Measurements from ENCODE around the gene NLRP11.

Gene NLRP11

DNA sequence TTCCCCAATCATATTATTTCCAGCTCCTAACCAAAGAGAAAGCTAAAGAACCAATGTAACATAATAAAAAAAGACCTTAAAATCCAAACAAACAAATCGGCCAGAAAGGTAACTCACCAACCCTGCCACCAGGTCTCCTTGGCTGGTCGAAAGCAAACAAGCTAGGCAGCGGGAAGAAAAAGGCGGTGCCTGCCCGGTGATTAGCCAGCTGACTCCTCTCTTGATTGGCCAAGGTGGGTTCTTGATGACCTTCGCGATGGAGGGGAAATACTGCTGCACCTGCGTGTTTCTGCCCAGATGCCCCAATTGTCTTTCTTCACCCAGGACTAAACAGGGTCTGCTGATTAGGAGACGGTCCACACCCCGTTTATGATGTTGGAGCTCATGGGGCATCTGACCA lies at the start of gene NLRP11:
Gene NLRP11, minus strand, starts transcription at position 154 of the 400 bp plus-strand sequence. CDS start 13,825 bp downstream, outside the sequence.
- DNase-seq: no peak

DNA sequence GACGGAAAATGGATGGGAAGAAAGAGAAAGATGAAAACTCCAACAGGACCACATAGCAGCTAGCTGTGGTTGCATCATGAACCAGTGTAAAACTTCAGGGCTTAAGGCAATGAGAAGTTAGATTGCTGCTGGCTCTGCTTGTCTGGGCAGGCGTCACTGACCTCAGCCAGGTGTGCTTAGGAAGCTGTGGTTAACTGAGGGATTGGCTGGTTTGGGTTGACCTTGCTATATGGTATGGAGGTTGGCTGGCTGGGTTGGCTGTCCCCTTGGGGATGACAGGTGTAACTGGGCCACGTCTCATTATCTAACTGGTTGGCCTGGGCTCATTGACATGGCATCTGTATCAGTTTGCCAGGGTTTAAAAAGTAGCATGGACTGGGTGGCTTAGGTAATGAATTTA lies 45.4 kb upstream of the NLRP11 start:
- no peak for DNase-seq

DNA sequence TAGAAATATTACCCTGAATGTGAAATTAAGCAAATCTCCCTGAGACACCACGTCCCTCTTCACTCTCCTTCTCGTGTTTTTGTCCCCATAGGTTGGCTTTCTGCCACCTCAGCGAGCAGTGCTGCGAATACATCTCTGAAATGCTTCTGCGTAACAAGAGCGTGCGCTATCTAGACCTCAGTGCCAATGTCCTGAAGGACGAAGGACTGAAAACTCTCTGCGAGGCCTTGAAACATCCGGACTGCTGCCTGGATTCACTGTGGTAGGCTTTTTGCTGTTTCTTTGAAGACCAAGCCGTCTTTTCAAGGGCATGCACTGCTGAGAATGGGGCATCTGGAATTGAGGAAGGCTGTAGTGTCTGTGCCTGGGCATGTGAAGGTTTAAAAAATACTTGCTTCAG lies 38.9 kb upstream of the NLRP11 start:
- DNase-seq: no peak

DNA sequence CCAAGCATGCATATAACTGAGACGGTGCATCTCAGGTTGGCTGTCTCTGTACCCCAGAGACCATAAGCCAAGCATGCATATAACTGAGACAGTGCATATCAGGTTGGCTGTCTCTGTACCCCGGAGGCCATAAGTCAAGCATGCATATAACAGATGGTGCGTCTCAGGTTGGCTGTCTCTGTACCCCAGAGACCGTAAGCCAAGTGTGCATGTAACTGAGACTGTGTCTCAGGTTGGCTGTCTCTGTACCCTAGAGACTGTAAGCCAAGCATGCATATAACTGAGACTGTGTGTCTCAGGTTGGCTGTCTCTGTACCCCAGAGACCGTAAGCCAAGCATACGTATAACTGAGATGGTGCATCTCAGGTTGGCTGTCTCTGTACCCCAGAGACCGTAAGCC lies 35.3 kb upstream of the NLRP11 start:
- DNase-seq: no peak

DNA sequence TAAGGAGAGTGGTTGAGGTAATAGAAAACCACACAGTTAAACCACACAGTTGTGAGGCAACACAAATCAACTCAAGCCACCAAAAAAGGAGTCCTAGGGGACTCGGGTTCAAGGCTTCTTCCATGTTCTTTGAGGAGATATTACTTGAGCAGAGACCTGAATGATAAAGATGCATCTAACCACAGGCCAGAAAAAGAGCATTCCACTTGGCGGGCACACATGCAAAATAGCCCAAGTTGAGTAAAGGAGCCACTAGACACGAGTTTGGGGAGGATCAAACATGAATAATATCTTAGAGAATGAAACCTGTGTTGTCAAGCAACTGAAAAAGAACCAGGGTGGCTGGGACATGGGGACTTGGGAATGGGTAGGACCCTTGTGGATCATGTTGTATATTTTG lies 34.7 kb upstream of the NLRP11 start:
- DNase-seq: no peak

DNA sequence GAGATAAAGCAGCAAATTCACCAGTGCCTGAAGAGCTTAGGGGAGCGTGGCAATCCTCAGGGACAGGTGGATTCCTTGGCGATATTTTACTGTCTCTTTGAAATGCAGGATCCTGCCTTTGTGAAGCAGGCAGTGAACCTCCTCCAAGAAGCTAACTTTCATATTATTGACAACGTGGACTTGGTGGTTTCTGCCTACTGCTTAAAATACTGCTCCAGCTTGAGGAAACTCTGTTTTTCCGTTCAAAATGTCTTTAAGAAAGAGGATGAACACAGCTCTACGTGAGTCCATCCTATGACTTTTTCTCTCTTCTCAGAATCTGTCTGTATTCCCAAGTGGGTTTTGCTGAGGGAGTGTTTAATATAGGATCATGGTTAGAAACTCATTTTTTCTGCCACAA lies 27.2 kb upstream of the NLRP11 start:
- DNase-seq: no peak

DNA sequence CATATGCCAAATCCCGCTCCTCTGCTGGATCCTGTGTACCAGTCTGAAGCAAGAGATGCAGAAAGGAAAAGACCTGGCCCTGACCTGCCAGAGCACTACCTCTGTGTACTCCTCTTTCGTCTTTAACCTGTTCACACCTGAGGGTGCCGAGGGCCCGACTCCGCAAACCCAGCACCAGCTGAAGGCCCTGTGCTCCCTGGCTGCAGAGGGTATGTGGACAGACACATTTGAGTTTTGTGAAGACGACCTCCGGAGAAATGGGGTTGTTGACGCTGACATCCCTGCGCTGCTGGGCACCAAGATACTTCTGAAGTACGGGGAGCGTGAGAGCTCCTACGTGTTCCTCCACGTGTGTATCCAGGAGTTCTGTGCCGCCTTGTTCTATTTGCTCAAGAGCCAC lies 26.6 kb upstream of the NLRP11 start:
- DNase-seq: no peak

DNA sequence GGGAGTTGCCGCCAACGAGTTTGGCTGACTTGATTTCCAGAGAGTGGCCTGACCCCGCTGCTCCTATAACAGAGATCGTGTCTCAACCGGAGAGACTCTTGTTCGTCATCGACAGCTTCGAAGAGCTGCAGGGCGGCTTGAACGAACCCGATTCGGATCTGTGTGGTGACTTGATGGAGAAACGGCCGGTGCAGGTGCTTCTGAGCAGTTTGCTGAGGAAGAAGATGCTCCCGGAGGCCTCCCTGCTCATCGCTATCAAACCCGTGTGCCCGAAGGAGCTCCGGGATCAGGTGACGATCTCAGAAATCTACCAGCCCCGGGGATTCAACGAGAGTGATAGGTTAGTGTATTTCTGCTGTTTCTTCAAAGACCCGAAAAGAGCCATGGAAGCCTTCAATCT lies 26.2 kb upstream of the NLRP11 start:
- no peak for DNase-seq

DNA sequence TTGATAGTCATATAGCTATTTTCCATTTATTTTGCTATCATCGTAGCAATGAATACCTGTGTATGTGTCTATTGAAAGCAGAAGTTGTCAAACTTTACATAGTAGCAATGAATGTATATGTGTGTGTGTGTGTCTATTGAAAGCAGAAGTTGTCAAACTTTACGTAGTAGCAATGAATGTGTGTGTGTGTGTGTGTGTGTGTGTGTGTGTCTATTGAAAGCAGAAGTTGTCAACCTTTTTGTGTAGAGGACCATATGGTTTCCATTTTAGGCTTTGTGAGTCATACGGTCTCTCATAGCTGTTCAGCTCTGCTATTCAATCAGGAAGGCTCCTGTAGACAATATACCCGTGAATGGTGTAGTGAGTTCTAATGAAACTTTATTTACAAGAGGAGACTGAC lies 25.4 kb upstream of the NLRP11 start:
- DNase-seq: peak; percentile 35

DNA sequence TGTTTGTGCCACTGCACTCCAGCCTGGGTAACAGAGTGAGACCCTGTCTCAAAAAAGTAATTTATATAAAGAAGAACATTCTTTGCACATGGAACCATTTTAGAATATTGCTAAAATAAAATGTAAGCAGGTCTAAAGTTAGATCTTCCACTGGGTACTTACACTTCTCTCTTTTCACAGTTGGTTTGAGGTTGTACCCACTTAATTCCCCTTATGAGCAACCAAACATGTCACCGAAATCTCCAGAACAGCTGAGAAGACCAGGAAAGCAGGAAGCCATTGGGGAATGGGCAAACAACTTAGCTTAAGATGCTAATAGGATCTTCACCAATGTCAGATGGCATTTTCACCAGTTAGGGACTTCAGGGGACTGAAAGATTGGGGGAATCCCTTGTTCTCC lies 23.4 kb upstream of the NLRP11 start:
- no peak for DNase-seq

DNA sequence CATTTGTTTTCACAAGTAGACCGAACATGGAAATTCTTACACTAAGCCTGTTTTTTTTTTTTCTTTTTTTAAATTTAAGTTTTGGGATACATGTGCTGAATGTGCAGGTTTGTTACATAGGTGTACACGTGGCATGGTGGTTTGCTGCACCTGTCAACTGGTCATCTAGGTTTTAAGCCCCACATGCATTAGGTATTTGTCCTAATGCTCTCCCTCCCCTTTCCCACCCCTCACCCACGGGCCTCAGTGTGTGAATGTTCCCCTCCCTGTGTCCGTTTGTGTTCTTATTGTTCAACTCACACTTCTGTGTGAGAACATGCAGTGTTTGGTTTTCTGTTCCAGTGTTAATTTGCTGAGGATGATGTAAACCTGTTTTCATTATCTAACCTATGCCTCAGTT lies 7.1 kb upstream of the NLRP11 start:
- DNase-seq: no peak

DNA sequence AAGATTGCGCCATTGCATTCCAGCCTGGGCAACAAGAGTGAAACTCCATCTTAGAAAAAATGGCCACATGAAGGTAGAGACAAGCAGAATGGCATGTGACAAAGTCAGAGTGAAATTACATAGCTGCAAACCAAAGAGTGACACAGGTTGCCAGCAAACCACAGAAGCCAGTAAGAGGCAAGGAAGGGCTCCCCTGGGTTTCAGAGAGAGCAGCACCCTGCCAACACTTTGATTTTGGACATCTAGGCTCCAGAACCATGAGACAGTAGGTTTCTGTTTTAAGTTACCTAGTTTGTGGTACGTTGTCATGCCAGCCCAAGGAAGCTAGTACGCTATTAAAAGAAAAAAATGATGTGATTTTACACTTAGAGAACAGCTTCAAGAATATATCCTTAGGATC lies 6.5 kb upstream of the NLRP11 start:
- DNase-seq: no peak

DNA sequence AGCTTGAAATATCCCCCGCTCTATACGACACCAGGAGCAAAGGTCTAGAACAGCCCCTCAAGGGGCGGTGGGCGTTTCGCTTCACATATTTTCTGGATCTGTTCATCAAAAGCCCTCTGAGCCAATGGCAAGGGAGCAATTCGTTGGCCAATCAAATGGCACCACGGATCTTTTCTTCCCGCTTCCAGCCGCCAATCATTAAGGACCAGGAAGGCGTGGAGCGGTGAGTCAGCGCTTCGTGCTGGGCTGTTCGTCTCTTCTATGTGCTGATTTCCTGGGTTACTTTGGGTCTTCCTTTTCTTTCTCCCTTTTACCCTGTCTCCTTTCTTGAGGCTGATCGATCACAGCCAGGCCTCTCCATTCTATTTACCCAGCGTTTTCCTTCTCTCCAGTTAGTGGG lies 4.5 kb upstream of the NLRP11 start, which contains the start of gene NLRP4:
Gene NLRP4, plus strand, starts transcription at position 201 of the 400 bp plus-strand sequence. CDS start 15,541 bp downstream, outside the sequence.
- DNase-seq: no peak

DNA sequence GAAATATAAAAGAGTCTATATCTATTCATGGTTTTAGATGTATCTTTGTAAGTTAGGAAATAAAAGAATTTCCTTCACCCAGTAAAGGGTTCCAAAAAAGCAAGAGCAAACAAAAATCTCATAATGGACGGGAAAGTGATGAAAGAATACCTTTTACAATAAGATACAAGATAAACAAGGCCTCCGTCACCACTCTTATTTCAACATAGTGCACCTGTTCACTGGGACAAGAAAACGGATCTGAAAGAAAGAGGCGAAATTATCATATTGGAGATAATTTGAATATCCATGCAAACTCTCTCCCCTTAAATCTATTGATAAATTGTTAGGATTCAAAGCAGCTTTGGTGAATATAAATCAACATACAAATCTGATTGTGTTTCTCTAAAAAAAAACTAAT lies 877 bp upstream of the NLRP11 start:
- DNase-seq: no peak

DNA sequence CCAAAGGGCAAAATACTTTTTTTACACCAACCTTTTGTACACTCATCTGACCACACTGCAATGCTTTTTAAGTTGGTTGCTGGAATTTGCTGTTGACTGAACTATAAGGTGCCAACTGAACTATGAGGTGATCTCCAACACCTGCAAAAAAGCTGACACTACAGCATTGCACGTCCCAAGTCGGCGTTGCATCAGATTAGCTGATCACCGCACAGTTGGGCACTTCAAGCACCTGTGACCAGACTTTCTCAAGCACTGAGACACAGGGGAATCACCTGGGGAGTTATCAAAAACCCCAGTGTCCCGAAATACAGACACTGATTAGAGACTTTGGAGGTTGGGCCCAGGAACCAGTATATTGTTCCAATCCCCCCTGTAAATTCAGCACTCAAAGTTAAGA lies 1.1 kb downstream of the NLRP11 start:
- DNase-seq: no peak

DNA sequence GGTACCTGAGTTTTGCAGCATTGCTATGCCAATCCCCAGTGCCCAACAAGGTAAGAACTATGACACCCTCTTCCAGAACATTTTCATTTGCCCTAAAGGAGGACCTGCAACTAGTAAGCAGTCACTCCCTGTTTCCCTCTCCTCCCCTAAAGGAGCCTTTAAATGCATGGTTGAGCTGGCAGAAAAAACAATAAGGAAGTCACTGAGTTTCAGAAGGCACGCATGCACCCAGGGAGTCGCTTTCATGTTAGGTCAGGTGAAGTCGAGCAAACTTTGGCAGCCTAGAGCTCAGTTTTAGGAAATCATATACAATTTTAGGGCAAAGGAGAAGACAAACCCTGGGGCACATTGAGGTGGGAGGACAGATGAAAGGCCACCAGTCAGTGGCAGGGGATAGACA lies 11.8 kb downstream of the NLRP11 start:
- DNase-seq: no peak

DNA sequence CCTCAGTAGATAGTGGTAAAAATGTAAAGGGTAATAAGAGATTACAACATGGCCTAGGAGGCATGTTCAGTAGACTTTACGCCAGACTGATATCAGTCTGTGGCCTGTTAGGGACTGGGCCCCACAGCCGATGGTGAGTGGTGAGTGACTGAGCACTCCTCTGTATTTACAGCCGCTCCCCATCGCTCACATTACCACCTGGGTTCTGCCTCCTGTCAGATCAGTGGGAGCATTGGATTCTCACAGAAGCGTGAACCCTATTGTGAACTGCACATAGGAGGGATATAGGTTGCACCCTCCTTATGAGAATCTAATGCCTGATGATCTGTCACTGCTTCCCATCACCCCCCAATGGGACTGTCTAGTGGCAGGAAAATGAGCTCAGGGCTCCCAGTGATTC lies 17.9 kb downstream of the NLRP11 start:
- DNase-seq: no peak

DNA sequence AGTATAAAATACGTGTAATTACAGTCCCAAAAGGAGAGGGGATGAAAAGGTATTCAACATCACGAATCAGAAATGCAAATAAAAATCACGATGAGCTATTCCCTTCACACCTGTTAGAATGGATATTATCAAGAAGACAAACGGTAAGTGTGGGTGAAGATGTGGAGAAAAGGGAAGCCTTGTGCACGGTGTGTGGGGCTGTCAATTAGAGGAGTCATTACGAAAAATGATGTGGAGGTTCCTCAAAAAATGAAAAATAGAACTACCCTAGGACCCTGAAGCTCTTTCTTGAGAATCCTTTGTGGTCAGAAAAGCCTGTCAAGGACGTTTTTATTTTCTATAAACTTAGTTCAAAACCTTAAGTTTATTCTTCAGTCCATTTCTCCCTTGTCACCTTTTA lies 19.4 kb downstream of the NLRP11 start:
- no peak for DNase-seq

DNA sequence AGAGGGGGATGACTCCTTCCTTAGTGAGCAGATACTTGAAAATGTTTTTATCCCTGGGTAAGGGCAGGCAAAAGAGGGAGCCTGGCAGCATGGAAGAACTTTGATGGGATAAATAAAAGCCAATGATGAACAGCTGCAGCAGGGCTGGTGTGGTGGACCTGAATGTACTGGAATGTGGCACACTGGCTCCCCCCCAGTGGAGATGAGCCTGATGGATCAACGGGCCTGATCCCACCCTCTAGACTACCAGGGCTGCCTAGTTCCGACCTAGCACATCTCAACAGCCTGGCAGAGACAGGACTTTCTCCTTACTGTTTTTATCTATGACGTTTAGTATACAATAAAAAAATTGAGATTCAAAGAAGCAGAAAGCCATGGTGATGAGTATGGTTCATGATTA lies 20.5 kb downstream of the NLRP11 start:
- no peak for DNase-seq

DNA sequence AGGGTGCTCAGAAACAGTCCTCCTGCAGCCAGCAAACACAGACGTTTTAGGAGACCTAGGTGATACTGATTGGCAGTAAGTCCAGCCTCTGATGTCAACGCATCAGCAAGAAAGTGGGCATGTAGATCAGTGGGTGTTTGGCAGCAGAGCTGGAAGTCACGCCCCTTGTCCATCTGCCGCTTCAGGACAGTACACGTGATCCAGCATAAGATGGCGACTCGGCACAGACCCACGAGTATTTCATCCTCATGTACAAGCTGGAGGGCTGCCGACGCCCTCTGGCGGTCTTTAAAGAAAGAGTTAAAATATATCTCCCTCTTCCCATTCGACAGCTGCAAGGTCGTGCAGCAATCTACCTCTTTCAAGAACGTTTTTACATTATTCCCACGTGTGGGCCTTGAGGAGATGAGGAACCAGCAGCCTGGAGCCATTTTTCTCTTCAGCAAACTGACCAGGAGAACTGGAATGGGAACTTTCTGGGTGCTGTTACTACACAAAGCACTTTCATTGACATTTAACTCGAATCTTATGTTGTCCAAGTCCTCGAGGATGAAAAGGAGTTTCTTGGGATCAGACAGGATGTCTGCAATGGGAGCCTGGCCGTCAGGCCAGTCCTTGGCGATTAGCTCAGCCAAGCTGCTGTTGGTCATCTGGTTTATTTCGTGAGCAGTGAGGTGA lies 22.3 kb downstream of the NLRP11 start:
- DNase-seq: peak; percentile 53

DNA sequence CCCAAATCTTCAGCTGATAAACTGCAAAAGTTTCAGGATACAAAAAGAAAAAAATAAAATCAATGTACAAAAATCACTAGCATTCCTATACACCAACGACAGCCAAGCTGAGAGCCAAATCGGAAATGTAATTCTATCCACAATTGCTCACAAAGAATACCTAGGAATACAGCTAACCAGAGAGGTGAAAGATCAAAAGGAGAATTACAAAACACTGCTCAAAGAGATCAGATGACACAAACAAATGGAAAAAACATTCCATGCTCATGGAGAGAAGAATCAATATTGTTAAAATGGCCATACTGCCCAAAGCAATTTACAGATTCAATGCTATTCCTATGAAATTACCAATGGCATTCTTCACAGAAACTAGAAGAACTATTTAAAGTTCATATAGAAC lies 29.5 kb downstream of the NLRP11 start:
- DNase-seq: no peak

DNA sequence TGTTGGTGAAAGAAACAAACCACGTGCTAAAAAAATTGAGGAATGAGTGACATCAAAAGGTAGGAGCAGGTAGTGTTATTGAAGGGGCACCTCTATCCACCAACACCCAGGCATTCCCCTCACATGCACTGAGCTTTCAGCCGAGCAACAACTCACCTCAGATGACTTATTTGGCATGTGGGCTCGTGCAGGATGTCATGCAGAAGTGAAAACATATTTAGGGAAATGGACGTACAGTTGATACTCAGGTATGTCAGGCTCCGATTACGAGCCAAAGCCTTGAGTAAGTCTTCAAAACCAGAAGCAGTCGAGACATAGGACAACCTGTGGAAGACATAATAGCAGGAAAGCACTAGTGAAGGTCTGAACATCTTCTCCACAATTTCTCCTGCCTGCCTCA lies 30.4 kb downstream of the NLRP11 start:
- DNase-seq: no peak

DNA sequence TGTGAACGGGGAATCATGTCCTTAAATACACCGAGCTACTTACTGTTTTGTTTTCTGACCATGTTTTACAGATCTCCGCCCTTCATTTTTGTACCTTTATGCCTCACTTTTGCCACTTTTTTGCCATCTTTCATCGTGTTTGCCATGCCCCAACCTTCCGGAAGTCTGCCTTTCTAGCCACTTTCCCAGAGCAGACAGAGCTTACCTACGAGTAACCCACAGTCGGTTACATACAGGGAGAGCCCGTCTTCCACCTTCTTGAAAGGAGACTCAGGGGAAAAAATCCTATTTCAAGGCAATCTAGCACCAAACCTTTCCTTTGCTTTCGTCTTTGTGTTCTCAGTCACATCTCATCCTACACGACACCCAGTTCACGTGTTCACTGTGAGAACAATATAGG lies 36.8 kb downstream of the NLRP11 start:
- DNase-seq: no peak

DNA sequence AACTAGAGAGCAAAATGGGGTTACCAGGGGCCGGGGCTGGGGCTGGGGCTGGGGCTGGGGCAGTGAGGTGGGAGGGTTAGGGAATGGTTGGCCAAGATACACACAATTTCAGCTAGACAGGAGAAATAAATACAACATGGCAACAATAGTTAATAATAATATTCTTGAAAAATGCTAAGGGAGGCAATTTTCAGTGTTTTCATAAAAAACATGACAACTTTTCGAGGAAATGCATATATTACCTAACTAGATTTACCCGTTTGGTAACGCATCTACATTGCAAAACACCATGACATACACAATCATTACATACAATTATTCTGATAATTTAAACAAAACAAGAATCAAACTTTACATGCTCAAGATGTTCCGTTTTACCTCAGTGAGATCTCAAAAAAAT lies 50.7 kb downstream of the NLRP11 start:
- DNase-seq: no peak

DNA sequence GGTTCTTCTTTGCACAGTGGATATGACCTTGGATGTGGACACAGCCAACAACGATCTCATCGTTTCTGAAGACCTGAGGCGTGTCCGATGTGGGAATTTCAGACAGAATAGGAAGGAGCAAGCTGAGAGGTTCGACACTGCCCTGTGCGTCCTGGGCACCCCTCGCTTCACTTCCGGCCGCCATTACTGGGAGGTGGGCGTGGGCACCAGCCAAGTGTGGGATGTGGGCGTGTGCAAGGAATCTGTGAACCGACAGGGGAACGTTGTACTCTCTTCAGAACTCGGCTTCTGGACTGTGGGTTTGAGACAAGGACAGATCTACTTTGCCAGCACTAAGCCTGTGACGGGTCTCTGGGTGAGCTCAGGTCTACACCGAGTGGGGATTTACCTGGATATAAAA lies 53.5 kb downstream of the NLRP11 start:
- no peak for DNase-seq

DNA sequence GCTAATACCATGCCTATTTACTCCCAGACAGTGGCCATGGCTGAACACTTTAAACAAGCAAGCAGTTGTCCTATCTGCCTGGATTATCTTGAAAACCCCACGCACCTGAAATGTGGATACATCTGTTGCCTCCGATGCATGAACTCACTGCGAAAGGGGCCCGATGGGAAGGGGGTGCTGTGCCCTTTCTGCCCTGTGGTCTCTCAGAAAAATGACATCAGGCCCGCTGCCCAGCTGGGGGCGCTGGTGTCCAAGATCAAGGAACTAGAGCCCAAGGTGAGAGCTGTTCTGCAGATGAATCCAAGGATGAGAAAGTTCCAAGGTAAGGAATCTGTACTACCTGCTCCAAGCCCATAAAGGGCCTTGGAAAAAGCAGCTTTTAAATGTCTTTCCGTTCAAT lies 54.3 kb downstream of the NLRP11 start:
- no peak for DNase-seq

All from CD4-positive, alpha-beta T cell treated with Interleukin-15 for 1 hour (primary cell).